HepG2 (cell line): ENCODE data around the gene GLE1. TPM values are rescaled to one million over a fixed set of nuclear protein-coding genes. Genes with fewer than 3 reads are reported as not detected.

ENCODE experiments used
- ATAC-seq: fragments of 200-7000 bp; cut with Tn5 transposase; 3 replicates; pipeline ENCODE4 v1.9.1; 2020; ENCODE audit warnings: mild to moderate bottlenecking, moderate library complexity
- BruUV-seq: library from RNA; stranded (reverse); fragments of 400-500 nt; replicated peaks from 2 replicates; lab custom pipeline; 2021; lab: Mats Ljungman, UMichigan
- CTCF ChIA-PET: fragments of 300-600 bp; formaldehyde crosslinking; extraction: SDS; loops from one replicate; lab custom pipeline; 2021; ENCODE audit warnings: low total read pairs, inconsistent platforms, low intra/inter-chr PET ratio; lab: Yijun Ruan, JAX
- POLR2A ChIA-PET: fragments of 350-600 bp; sonication (Branson Sonifier 250); formaldehyde crosslinking; loops from one replicate; lab custom pipeline; 2020; ENCODE audit warnings: antibody characterized with exemption, inconsistent platforms; lab: Yijun Ruan, JAX
- DNase-seq: peaks from one replicate; pipeline ENCODE4 v3.0.0-alpha.2; 2015; ENCODE audit warnings: low spot score
- FAIRE-seq: peaks from 3 replicates; lab custom pipeline; 2011; peaks lifted over from hg19 to GRCh38; lab: Jason Lieb, UNC
- H2AFZ ChIP-seq: one replicate; pipeline ENCODE4 v1.6.1; 2011; ENCODE audit warnings: low read length, inconsistent platforms
- H3K27ac ChIP-seq: fragments of 300-600 bp; 3 replicates; pipeline ENCODE4 v1.8.0; 2011; ENCODE audit warnings: mixed run types, mild to moderate bottlenecking, mixed read lengths, low read length, inconsistent platforms; ENCODE audit not compliant: insufficient read depth; ENCODE audit errors: extremely low read length
- H3K27me3 ChIP-seq, 2 experiments: fragments of 200-600 bp in 1 of 2; 2 replicates in 1 of 2; 3 replicates in 1 of 2; pipeline versions ENCODE4 v1.6.0 to v1.8.0; 2011; ENCODE audit warnings: low read length in 2 of 2, mild to moderate bottlenecking in 2 of 2, moderate library complexity in 2 of 2, inconsistent platforms in 1 of 2; ENCODE audit not compliant: insufficient read depth in 2 of 2, control insufficient read depth in 1 of 2
- H3K36me3 ChIP-seq, 2 experiments: fragments of 200-600 bp in 1 of 2; replicated peaks in 1 of 2; 2 replicates in 1 of 2; 3 replicates in 1 of 2; pipeline versions ENCODE4 v1.5.1 to v1.8.0; 2011; ENCODE audit warnings: low read length in 2 of 2, inconsistent platforms in 1 of 2; ENCODE audit not compliant: insufficient read depth in 2 of 2, control insufficient read depth in 1 of 2
- H3K4me1 ChIP-seq: 2 replicates; pipeline ENCODE4 v1.5.1; 2012; ENCODE audit warnings: low read length, inconsistent platforms; ENCODE audit not compliant: insufficient read depth
- H3K4me2 ChIP-seq: 2 replicates; pipeline ENCODE4 v1.6.0; 2011; ENCODE audit warnings: low read depth, low read length, inconsistent platforms
- H3K4me3 ChIP-seq, 3 experiments: fragments of 200-600 bp in 1 of 3; sonication (generic), shearing (Covaris generic) in 1 of 3; replicated peaks in 1 of 3; 2 replicates each; pipeline ENCODE4 v1.5.1; 2011 to 2016; ENCODE audit warnings: low read length in 3 of 3, inconsistent platforms in 2 of 3, low read depth in 2 of 3, mild to moderate bottlenecking in 2 of 3, control low read depth in 1 of 3, mixed read lengths in 1 of 3; ENCODE audit not compliant: insufficient read depth in 1 of 3
- H3K79me2 ChIP-seq: one replicate; pipeline ENCODE4 v1.6.1; 2011; ENCODE audit warnings: low read length, inconsistent platforms; ENCODE audit not compliant: insufficient read depth
- H3K9ac ChIP-seq: 2 replicates; pipeline ENCODE4 v1.6.0; 2011; ENCODE audit warnings: mild to moderate bottlenecking, low read depth, low read length, inconsistent platforms; ENCODE audit not compliant: insufficient read depth
- H3K9me3 ChIP-seq: 2 replicates; pipeline ENCODE4 v1.5.1; 2012; ENCODE audit warnings: mild to moderate bottlenecking, low read length
- H4K20me1 ChIP-seq: 2 replicates; pipeline ENCODE4 v1.6.0; 2011; ENCODE audit warnings: inconsistent platforms, mild to moderate bottlenecking, low read length, moderate library complexity; ENCODE audit not compliant: insufficient read depth
- CENPT ChIP-seq: sonication (generic); formaldehyde crosslinking; IDR thresholded peaks from 2 replicates; pipeline ENCODE4 v1.8.0; 2022; ENCODE audit warnings: low read depth, mild to moderate bottlenecking, moderate library complexity, missing genetic modification reagents
- DPF2 ChIP-seq: sonication (generic); formaldehyde crosslinking; IDR thresholded peaks from 2 replicates; pipeline ENCODE4 v1.4.0; 2020; ENCODE audit warnings: mild to moderate bottlenecking, low read depth, missing genetic modification reagents, borderline replicate concordance
- GLI4 ChIP-seq: sonication (generic); formaldehyde crosslinking; IDR thresholded peaks from 2 replicates; pipeline ENCODE4 v1.5.1; 2020; ENCODE audit warnings: missing genetic modification reagents, mild to moderate bottlenecking, moderate library complexity, borderline replicate concordance
- TARDBP ChIP-seq: sonication (generic); formaldehyde crosslinking; IDR thresholded peaks from 2 replicates; pipeline ENCODE4 v1.8.0; 2022; ENCODE audit warnings: mild to moderate bottlenecking, missing genetic modification reagents
- TFDP1 ChIP-seq: IDR thresholded peaks from 2 replicates; pipeline ENCODE4 v1.6.1; 2016; ENCODE audit warnings: missing compliant biosample characterization, missing genetic modification reagents, borderline replicate concordance
- UBTF ChIP-seq: sonication (generic); formaldehyde crosslinking; IDR thresholded peaks from 2 replicates; pipeline ENCODE4 v1.4.0; 2020; ENCODE audit warnings: mild to moderate bottlenecking, missing genetic modification reagents
- ZNF350 ChIP-seq: sonication (generic); formaldehyde crosslinking; IDR thresholded peaks from 2 replicates; pipeline ENCODE4 v1.4.0; 2020; ENCODE audit warnings: mild to moderate bottlenecking, low read depth, missing genetic modification reagents, borderline replicate concordance
- WGBS: methylation state at CpG from one replicate; pipeline ENCODE4 v1.1.6; 2017; ENCODE audit warnings: low lambda C conversion rate; 5-methylcytosine and 5-hydroxymethylcytosine counted together
- in situ Hi-C: cut with HindIII; loops from 2 replicates; pipeline ENCODE4 v1.10.0; 2017; ENCODE audit warnings: low pct_unique_long_range_greater_than_20kb; ENCODE audit not compliant: extremely low pct_ligation_motif_present
- intact Hi-C: fragments of 100-400 bp; cut with micrococcal nuclease; formaldehyde crosslinking; loops from one replicate; pipeline ENCODE4 v1.10.0; 2022; ENCODE audit not compliant: unreplicated experiment
- polyA plus RNA-seq, 8 experiments: library from polyadenylated mRNA; depleted of rRNA in 3 of 8; stranded (reverse) in 7 of 8; unstranded in 1 of 8; fragments of >200 nt; fragmentation: Illumina TruSeq in 4 of 8; extraction: Trizol in 4 of 8; gene quantifications; 2 replicates each; pipeline versions ENCODE4 v1.2.1 to v1.2.3, GENCODE V29; 2011 to 2016; ENCODE audit warnings: low read depth in 4 of 8, missing spikeins in 1 of 8, mixed read lengths in 1 of 8; ENCODE audit not compliant: insufficient read depth in 1 of 8
- total RNA-seq, 5 experiments: library from RNA; depleted of rRNA; stranded (reverse); fragments of >200 nt; fragmentation: Illumina TruSeq; extraction: Trizol; gene quantifications; 2 replicates each; pipeline ENCODE4 v1.2.3, GENCODE V29; 2016; ENCODE audit warnings: low read depth in 1 of 5

The GLE1 gene
- total and polyA plus RNA-seq, 2 of the 13 experiments (the other 11 are each of a cell fraction or from before 2014, with no cell fraction given) = 14.7 to 28.8 TPM

- Histone ChIP-seq H3K4me2 (peak overlapping the region; percentile 90), H3K4me1 (peaks cover 15% of the 10 kb centered on the region), H2AFZ (no peak overlapping the region), H3K79me2 (peaks cover 4% of the 10 kb centered on the region), H3K36me3 (peaks cover 10 to 24% of the 10 kb centered on the region in 2 experiments; a peak in 4 of 5 replicates), H3K27ac (no peak overlapping the region), H3K27me3 (peaks cover 0 to 6% of the 10 kb centered on the region in 2 experiments; a peak in 2 of 5 replicates), H4K20me1 (no peaks in the 10 kb centered on the region), H3K9ac (peak overlapping the region; percentile 26), H3K9me3 (no peaks in the 10 kb centered on the region), H3K4me3 (peak overlapping the region; percentile 60 to 91 (median 77); a peak in 5 of 6 replicates)
- TF ChIP-seq DPF2 (CRISPR knock-in tag) (no peak), GLI4 (CRISPR knock-in tag) (no peak), CENPT (CRISPR knock-in tag) (no peak), TARDBP (no peak), ZNF350 (no peak), UBTF (CRISPR knock-in tag) (no peak), TFDP1 (CRISPR knock-in tag) (no peak)
- DNase-seq (no peak), FAIRE-seq (no peak), ATAC-seq (no peak)
- CTCF ChIA-PET = no interaction called here
- POLR2A ChIA-PET = interaction anchor here (0.9 kb wide), 1 partner anchor 96 kb away, joined by 3 read pairs; no protein-coding TSS in a partner anchor
- in situ Hi-C loops (no loop called here), intact Hi-C loops (no loop called here)
- BruUV-seq = no TSS peak
- WGBS = 67% methylated on average over 14 of the region's 14 CpGs
Measured at GRCh38 chr9:128457207-128457606, 47.3 kb upstream of the GLE1 start.
